Hepatocyte (in vitro differentiated cells): Measurements from ENCODE around the gene YARS1. TPM values are rescaled to one million over a fixed set of nuclear protein-coding genes. Genes with fewer than 3 reads are reported as not detected.

Source experiments
- DNase-seq: peaks from one replicate; pipeline ENCODE4 v3.0.0-alpha.2; 2016; ENCODE audit warnings: low spot score
- H2AFZ ChIP-seq: fragments of 200-600 bp; sonication (generic); 2 replicates; pipeline ENCODE4 v1.6.0; 2016; ENCODE audit warnings: antibody characterized with exemption, mild to moderate bottlenecking
- H3K27ac ChIP-seq: fragments of 200-600 bp; sonication (generic); 2 replicates; pipeline ENCODE4 v1.5.1; 2016; ENCODE audit warnings: mild to moderate bottlenecking
- H3K27me3 ChIP-seq: fragments of 200-600 bp; sonication (generic); 2 replicates; pipeline ENCODE4 v1.6.1; 2016
- H3K36me3 ChIP-seq: fragments of 200-600 bp; sonication (generic); replicated peaks from 2 replicates; pipeline ENCODE4 v1.5.1; 2016; ENCODE audit warnings: low read depth; ENCODE audit not compliant: insufficient read depth
- H3K4me1 ChIP-seq: fragments of 200-600 bp; sonication (generic); 2 replicates; pipeline ENCODE4 v1.5.1; 2016; ENCODE audit warnings: mild to moderate bottlenecking, moderate library complexity; ENCODE audit not compliant: insufficient read depth
- H3K4me2 ChIP-seq: fragments of 200-600 bp; sonication (generic); 2 replicates; pipeline ENCODE4 v1.6.0; 2016
- H3K4me3 ChIP-seq: fragments of 200-600 bp; sonication (generic); 2 replicates; pipeline ENCODE4 v1.5.1; 2016; ENCODE audit warnings: mild to moderate bottlenecking
- H3K79me2 ChIP-seq: fragments of 200-600 bp; sonication (generic); 2 replicates; pipeline ENCODE4 v1.6.0; 2017; ENCODE audit warnings: mild to moderate bottlenecking
- H3K9me2 ChIP-seq: fragments of 200-600 bp; sonication (generic); replicated peaks from 2 replicates; pipeline ENCODE4 v1.6.0; 2017; ENCODE audit warnings: mild to moderate bottlenecking; ENCODE audit not compliant: insufficient read depth
- H3K9me3 ChIP-seq: fragments of 200-600 bp; sonication (generic); 2 replicates; pipeline ENCODE4 v1.5.1; 2016; ENCODE audit warnings: low read depth, mild to moderate bottlenecking
- H4K20me1 ChIP-seq: fragments of 200-600 bp; sonication (generic); 2 replicates; pipeline ENCODE4 v1.6.0; 2016; ENCODE audit warnings: mild to moderate bottlenecking; ENCODE audit not compliant: insufficient read depth, poor library complexity, severe bottlenecking
- CTCF ChIP-seq: fragments of 200-600 bp; sonication (generic); IDR thresholded peaks from 2 replicates; pipeline ENCODE4 v1.5.1; 2016; ENCODE audit warnings: antibody characterized with exemption, mild to moderate bottlenecking; ENCODE audit not compliant: poor library complexity
- EZH2 ChIP-seq: fragments of 200-600 bp; sonication (generic); IDR thresholded peaks from 2 replicates; pipeline ENCODE4 v1.6.1; 2016; ENCODE audit warnings: antibody characterized with exemption, mild to moderate bottlenecking, borderline replicate concordance
- EZH2phosphoT487 ChIP-seq: fragments of 200-600 bp; sonication (generic); IDR thresholded peaks from one replicate; pipeline ENCODE4 v1.6.1; 2018; ENCODE audit warnings: antibody characterized with exemption, mild to moderate bottlenecking, low read depth, moderate library complexity; ENCODE audit not compliant: unreplicated experiment, severe bottlenecking
- WGBS: methylation state at CpG from one replicate; pipeline ENCODE4 v1.1.6; 2016; ENCODE audit warnings: low lambda C conversion rate; ENCODE audit errors: missing lambda C conversion rate; 5-methylcytosine and 5-hydroxymethylcytosine counted together
- polyA plus RNA-seq: library from polyadenylated mRNA; unstranded; fragments of >200 nt; fragmentation: Nextera tagmentation; extraction: Ambion mirVana; gene quantifications from 2 replicates; pipeline ENCODE4 v1.2.1, GENCODE V29; 2016
- total RNA-seq: library from RNA; depleted of rRNA; stranded (reverse); fragments of >200 nt; gene quantifications from 2 replicates; pipeline ENCODE4 v1.2.3, GENCODE V29; 2014

The YARS1 gene
- total and polyA plus RNA-seq, 2 experiments from 2014 or later: 104 to 140 TPM

GRCh38 chr1:32773764-32774463 lies 43.2 kb downstream of the YARS1 start:
- no peaks in the 10 kb centered on the region for H3K9me2 ChIP-seq
- H4K20me1 ChIP-seq: no peaks in the 10 kb centered on the region
- H3K27ac ChIP-seq: no peak overlapping the region
- no peaks in the 10 kb centered on the region for H3K79me2 ChIP-seq
- WGBS: 92% methylated on average over 7 of the region's 7 CpGs
- peaks cover 8% of the 10 kb centered on the region for H3K4me1 ChIP-seq
- peaks cover 4% of the 10 kb centered on the region for H3K36me3 ChIP-seq
- H2AFZ ChIP-seq: no peak overlapping the region
- H3K27me3 ChIP-seq: no peaks in the 10 kb centered on the region
- H3K9me3 ChIP-seq: no peaks in the 10 kb centered on the region
- TF ChIP-seq CTCF (no peak), EZH2phosphoT487 (no peak), EZH2 (no peak)
- no peak for DNase-seq
- H3K4me2 ChIP-seq: no peak overlapping the region
- no peak overlapping the region for H3K4me3 ChIP-seq

DNA sequence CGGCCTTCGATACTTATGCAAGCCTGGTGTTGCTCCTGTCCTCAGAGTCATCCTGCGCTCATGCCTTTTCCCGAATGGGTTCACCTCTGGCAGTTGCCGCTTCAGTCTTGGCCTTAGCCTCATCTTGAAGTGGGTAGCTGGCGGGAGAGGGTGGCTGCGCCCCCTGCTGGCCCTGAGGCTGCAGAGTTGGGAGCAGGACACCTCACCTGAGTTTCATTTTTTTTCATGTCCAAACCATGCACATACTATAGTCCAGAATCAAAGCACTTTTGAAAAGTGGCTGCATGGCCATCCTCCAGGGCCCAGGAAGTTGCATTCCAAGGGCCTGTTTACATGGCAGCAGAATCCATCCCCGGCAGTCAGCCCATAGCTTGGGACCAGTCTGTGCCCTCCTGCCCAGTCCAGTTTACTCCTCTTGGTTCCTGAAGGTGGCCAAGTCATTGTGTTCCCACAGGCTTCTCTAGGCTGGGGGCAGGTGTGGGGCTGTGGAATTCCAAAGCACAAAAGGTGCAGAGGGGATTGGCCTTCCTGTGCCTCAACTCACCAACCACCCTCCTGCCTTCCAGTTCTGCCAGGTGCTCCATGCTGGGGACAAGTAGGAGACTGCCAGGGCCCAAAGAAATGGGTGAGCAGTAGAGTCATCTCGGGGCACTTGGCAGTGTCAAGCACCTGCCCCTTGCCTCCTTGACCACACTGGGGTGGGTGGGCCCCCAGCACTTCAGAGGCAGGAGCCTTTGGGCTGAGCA lies 44.0 kb downstream of the YARS1 start:
- H3K79me2 ChIP-seq: peaks cover 4% of the 10 kb centered on the region
- no peaks in the 10 kb centered on the region for H3K27me3 ChIP-seq
- no peak overlapping the region for H3K27ac ChIP-seq
- TF ChIP-seq EZH2: no peak
- no peak for TF ChIP-seq EZH2phosphoT487
- peak; percentile 93 for TF ChIP-seq CTCF
- H3K9me2 ChIP-seq: no peaks in the 10 kb centered on the region
- WGBS: 37% methylated on average over 9 of the region's 9 CpGs
- peaks cover 4% of the 10 kb centered on the region for H3K36me3 ChIP-seq
- no peak overlapping the region for H2AFZ ChIP-seq
- H3K9me3 ChIP-seq: no peaks in the 10 kb centered on the region
- no peak overlapping the region for H3K4me3 ChIP-seq
- H4K20me1 ChIP-seq: no peaks in the 10 kb centered on the region
- H3K4me1 ChIP-seq: peaks cover 14% of the 10 kb centered on the region
- peak; percentile 89 for DNase-seq
- no peak overlapping the region for H3K4me2 ChIP-seq

DNA sequence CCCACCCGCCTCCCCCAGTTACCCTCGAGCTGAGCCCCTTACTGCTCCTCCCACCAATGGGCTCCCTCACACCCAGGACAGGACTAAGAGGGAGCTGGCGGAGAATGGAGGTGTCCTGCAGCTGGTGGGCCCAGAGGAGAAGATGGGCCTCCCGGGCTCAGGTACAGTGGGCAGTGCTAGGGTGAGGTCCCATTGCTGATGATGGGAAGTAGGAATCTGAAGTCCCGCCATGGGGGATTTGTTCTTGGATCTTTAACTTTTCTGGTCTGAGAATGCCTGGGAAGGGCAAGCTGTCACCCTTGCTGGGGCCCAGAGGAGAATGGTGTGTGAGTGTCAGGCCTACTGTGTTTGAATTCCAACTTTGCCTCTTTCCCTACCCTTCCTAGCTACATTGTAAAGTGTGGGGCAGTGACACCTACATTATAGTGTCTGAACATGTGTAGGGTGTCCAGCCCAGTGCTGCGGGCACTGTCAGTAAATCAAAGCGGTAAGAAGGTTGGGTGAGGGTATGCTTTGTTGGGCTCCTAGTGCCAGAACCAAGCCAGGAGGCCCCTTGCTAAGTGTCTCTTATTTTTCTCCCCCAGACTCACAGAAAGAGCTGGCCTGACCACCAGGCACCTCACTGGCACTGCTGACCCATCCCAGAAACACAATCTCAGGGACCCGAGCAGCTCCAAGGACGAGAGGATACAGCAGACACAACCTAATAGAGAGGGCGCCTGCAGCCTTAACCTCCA lies 44.7 kb downstream of the YARS1 start:
- H3K4me3 ChIP-seq: no peak overlapping the region
- peaks cover 5% of the 10 kb centered on the region for H4K20me1 ChIP-seq
- 94% methylated on average over 9 of the region's 10 CpGs for WGBS
- H3K9me3 ChIP-seq: no peaks in the 10 kb centered on the region
- no peaks in the 10 kb centered on the region for H3K9me2 ChIP-seq
- H3K4me2 ChIP-seq: no peak overlapping the region
- H3K4me1 ChIP-seq: peaks cover 22% of the 10 kb centered on the region
- TF ChIP-seq EZH2: no peak
- no peak for TF ChIP-seq EZH2phosphoT487
- TF ChIP-seq CTCF: no peak
- H3K27ac ChIP-seq: peak overlapping the region; percentile 17
- H3K27me3 ChIP-seq: no peaks in the 10 kb centered on the region
- no peak overlapping the region for H2AFZ ChIP-seq
- DNase-seq: no peak
- H3K79me2 ChIP-seq: peaks cover 11% of the 10 kb centered on the region
- H3K36me3 ChIP-seq: peaks cover 4% of the 10 kb centered on the region
